HG03457 (cell line): ENCODE measurements around the gene SLC10A7.
A peak's percentile ranks its signal among the peaks of the same experiment; 100 is the strongest.

Experiments
- ATAC-seq: cut with Tn5 transposase; IDR thresholded peaks from one replicate; pipeline ENCODE4 v1.9.1; 2021; ENCODE audit warnings: moderate number of reproducible peaks; ENCODE audit not compliant: unreplicated experiment

Gene SLC10A7

DNA sequence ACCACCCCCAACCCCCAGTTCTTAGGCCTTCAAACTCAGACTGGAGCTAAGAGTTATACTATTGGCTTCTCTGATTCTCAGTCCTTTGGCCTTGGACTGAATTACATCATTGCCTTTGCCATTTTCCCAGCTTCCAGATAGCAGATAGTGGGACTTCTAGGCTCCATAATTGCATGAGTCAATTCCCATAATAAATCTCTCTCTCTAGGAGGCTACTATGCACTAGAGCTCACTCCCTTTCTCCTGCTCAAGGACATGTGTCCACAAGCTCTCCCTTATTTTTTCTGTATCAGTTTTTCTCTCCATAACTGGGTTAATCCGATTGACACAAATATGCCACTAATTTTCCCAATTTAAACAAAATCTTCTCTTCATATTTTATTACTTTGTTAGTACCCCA is 204.0 kb downstream of the SLC10A7 start:
- no peak for ATAC-seq

DNA sequence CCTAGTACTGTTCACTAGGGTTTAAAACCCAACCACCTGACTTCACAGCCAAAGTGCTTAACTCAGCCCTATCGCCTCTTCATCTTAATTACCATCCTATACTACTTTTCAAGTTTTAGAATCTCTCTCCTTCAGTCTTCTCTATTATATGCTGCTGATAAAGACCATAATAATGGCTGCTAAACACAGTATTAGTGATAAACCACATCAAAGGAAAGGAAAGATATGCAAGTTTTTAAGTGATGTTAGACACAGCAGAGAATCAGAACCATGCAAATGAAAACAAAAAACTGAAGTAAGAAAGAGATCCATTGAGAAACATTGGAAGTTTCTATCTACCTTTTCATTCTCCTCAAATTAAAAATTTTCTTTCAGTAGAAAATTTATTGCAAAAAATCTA is 206.6 kb downstream of the SLC10A7 start:
- ATAC-seq: no peak

DNA sequence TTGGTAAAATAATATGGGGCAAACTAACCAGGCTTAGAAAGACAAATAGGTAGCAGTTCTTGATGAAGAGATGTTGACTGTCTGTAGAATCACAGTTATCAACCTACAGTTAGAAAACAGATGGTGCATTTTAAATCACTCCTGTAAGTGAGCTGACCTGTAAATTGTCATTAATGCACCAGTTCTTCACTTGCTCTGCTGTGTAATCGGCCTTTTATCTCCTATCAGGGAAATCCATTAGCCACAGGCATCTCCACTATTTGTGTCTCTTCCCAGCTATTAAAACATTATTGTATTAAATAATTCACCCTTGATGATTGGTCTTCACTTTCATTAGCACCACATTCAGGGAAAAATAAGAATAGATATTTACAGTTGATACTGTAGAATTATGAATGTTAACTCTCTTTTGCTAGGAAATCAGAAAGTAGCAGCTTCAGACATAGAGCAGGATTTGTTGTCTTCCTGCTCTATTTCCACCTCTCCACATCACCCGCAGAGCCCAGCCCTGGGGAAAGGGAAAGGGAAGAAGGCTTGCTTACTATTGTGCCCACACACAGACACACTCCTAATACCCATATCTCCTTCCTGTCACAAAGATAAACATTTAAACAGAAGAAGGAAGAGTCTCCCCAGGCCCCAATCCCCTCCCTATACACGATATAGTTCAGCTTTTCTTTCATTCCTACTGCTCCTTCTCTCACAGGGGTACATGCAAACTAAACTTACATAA is 210.3 kb downstream of the SLC10A7 start:
- ATAC-seq: no peak

DNA sequence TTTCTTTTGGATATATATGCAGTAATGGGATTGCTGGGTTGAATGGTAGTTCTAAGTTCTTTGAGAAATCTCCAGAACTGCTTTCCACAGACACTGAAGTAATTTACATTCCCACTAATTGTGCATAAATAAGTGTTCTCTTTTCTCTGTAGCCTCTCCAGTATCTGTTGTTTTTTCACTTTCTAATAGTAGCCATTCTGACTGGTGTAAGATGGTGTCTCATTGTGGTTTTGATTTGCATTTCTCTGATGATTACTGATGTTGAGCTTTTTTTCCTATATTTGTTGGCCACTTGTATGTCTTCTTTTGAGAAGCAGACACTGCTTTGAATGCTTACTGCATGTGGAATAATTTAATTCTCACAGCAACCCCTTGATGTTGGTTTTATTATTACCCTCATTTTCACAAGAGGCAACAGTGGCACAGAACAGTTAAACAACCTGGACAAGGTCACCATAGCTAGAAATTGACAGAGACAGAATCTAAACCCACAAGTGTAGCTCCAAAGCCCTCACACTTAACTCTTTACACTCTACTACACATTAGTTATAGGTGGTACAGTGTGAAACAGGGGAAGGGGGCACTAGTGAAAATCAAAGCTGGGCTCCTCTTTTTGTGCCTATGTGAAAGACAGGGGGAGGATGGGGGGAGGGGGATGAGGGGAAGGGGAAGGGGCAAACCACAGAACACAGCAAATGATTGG is 211.3 kb downstream of the SLC10A7 start:
- ATAC-seq: peak; percentile 86

DNA sequence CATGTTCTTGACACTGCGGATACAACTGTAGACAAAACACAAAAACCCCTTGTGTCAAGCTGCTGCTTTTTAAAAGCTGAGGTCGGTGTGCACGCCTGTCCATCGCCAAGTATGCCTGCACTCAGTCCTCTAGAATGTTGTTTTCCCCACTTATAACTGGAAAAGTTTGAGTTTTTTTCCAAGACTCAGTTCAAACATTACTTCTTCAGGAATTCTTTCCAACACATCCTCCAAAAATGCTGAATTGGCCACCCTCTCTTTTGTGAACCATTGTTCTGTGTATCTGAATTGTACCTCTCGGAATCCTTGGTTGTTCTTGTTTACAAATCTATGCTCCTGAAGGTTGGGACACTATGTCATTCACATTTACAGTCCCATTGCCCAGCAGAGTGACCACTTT is 212.8 kb downstream of the SLC10A7 start:
- ATAC-seq: no peak

DNA sequence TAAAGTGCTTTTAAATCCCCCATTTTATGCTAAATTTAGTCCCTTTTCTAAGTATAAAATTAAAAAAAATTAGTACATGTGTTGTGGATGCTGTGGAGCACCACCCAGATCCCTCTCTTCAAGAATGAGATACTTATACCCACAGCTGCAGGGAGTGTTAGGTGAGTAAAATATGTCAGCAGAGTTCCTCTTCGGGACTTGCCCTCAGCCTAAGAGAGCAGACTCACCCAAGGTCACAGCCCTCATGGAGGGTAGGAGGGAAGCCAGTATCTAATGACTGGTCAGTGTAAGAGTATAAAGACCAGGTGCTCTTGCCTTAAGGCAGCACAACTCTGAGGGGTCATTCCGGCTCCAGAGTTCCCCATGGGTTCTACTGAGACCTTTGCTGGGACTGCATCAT is 218.9 kb downstream of the SLC10A7 start:
- no peak for ATAC-seq

DNA sequence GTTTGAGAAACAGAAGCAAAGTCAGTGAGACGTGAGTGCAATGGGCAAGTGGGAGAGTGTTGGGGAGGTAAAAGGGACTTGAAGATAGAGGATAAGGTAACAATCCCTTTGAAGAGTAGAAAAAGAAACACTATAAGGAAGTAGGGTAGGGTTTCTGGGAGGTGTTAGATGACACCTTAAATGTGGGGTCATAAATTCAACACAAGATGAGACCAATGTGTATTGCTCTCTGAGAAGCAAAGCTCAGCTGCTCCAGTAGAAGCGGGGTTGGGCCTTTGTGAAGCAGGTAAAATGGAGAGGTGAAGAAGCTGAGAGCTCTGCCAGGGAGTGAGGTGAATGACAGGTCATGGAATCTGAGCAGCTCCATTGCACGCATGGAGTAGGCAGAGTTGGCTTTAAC is 222.1 kb downstream of the SLC10A7 start:
- no peak for ATAC-seq

DNA sequence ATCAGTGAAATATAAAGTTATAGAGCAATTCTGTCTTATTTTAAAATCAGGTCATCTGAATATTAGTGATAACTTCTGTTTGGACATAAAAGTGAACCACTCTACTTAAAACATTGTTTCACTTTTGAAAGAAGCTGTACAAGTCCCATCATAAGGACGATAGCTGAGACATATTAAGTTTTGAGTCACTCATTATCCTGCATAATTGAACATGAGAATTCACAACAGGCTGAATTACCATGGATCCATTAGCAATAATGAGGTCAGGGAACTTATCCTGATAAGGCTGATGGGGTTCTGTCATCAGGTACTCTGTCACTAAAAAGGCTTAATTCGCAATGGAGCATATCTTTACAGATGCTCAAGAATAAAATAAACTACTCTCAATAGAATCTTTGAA is 227.0 kb downstream of the SLC10A7 start:
- no peak for ATAC-seq

DNA sequence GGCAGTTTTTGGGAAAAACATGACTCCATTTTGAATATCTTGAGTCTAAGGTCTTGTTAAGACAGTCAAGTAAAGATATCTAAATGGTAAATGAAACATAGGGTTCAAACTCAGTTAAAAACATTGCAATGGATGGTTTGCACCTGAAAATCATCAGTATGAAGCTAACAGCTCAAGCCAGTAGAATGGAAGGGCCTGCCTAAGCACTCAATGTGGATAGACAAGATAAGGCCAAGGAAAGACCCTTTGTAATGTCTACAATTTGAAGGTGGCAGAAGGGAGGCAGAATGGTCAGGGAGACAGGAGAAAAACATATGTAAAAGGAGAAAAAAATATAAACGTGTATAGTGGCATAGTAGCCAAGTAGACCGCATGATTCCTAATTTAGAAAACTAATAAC is 229.2 kb downstream of the SLC10A7 start:
- ATAC-seq: no peak

DNA sequence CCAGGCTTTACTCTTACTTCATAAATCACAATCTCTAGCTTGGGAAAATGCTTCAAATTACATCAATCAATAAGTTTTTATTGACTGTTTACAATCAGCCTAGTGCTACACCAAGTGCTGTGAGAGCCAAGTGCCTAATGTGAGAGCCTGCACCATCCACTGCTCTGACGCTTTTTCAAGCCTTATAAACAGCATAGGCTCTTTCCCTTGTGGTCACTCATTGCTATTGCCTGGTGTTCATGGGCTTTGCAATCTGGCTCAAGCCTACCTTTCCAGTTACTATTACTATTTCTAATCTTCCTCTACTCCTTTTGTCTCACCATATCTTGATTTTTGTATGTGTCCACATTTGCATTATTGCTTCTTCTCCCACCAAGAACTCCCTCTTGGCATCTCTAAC is 230.4 kb downstream of the SLC10A7 start:
- ATAC-seq: no peak

DNA sequence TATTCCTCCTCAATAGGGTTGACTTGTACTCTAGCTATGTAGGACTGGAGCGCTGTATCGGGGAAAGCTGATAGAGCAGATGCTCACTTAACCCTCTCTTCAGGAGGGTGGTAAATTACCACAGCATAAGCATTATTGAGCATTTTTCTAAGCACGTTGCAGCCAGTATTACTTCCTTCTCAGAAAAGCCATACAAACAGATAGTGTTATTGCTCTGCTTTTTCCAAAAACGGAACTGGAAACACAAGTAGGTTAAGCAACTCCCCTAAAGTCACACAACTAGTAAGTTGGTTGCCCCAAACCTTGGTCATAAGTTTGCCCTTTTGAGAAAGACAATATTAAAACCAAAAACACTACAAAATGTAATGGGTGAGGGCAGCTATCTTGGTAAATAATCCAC is 233.5 kb downstream of the SLC10A7 start:
- no peak for ATAC-seq

DNA sequence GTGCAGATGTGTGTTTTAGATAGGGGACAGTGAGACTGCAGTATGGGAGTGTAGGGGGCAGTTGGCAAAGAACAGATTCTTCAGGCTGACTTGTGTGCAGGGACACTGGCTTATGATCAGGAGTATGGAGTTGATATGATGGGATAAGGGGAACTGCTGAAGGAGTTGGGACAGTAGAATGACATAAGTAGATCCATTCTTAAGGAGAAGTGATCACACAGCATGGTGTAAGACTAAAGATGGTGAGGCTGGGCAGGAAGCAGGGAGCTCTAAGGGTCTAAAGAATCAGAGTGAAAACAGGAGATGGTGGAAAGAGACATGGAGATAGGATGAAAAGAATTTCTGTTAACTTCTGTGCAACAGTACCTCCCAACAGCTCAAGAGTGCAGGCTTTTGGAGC is 236.7 kb downstream of the SLC10A7 start:
- ATAC-seq: no peak

DNA sequence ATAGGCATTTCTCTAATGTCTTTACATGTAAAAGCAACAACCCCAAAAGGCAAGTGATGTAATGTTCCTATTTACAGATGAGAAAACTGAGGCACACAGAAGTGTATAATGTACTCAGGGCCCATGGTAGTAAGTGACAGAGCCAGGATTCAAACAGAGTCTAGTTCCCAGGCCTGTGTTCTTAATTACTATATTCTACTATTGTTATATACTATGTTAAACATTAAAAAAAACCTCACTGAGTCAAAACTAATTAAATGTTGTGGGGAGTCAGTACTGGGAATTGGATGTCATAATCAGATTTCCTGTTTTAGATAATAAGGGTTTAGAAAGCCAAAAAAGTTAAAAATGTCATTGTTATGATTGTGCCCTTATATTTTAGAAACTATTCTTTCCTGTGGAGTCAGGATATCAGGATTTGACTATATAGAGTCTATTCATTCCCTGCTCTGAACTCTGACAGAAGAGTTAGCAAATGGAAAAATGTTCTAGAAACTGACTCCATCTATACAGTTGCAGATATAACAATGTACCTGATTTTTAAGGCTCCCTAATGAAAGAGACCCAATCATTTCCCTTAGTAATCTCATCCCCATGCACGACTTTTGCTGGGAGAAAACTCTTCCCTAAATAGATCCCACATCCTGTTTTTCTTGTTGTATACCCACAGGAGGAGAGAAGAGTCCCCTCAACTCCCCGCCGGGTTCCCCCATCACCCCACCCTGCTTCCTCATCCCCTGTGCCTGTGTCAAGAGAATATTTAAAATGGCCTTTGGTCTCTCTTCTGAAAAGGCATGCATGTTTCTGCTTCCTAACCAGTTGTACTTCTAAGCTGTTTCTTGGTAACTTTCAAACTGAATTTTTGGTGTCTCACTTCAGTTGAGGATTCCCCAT is 237.7 kb downstream of the SLC10A7 start:
- no peak for ATAC-seq

DNA sequence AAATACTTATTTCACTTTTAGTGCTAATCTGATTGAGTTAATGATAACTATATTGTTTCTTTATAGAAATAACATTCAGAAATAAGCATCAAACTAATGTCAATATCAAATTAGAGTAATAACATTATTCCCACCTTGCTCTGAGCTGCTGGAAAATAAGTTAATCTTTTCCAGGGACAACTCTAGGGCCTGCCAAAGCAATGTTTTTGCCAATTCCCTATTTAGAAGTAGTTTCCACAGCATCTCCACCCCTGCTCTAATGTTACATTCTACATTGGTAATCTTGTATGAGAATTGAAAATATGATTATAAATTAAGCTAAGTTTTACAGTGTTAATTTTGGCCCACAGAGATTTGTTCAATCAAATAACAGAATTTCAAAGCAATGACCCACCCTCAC is 239.1 kb downstream of the SLC10A7 start:
- no peak for ATAC-seq

DNA sequence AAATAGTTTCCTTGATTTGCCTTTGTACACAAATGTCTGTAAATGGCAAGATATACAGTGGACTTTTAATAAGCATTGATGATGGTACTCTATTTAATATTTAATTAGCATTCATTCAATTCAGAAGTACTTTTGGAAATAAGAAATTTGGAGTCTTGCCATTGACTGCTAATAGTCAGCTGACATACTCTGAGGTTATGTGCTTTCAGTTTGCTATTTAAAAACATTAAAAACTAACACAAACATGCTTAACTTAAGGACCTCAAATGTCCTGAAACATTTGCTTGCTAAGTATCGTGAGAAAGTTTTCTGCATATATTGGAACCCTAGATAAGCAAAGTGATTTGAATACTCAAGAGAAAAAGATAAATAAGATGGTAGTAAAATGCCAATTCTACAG is 242.8 kb downstream of the SLC10A7 start:
- no peak for ATAC-seq

DNA sequence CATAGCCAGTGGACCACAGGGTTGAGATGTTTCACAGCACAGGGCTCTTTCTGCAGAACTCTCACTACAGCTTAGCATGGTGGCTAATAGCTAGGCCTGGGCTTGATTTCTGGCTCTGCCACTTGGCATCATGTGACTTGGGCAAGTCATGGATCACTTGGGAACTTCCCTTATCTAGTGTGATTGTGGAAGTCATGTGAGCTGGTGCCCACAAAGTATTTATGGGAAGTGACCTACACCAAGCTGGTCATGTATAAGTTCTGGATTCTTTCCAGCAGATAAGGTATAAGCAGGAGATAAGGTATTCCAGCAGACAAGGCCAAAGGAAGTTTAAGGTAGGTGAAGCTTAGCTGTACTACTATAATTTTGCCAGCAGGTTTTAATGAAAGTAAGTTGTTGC is 246.4 kb downstream of the SLC10A7 start:
- no peak for ATAC-seq

DNA sequence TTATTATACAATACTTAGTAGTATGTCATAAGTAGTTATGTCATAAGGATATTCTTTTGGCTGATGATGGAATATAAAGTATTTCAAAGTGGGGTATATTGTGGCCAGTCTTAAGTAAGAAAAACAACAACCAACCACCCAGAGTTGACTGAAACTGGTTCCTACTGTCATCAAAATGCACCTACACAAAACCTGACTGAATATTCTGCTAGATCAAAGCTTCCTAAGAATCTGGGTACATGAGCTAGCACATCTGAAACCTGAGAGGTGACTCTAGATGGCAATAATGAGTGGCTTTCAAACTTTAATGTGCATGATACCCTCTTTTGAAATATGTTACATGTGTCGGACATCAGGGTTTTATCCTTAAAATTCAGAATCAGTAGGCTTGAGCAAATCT is 247.0 kb downstream of the SLC10A7 start:
- no peak for ATAC-seq

DNA sequence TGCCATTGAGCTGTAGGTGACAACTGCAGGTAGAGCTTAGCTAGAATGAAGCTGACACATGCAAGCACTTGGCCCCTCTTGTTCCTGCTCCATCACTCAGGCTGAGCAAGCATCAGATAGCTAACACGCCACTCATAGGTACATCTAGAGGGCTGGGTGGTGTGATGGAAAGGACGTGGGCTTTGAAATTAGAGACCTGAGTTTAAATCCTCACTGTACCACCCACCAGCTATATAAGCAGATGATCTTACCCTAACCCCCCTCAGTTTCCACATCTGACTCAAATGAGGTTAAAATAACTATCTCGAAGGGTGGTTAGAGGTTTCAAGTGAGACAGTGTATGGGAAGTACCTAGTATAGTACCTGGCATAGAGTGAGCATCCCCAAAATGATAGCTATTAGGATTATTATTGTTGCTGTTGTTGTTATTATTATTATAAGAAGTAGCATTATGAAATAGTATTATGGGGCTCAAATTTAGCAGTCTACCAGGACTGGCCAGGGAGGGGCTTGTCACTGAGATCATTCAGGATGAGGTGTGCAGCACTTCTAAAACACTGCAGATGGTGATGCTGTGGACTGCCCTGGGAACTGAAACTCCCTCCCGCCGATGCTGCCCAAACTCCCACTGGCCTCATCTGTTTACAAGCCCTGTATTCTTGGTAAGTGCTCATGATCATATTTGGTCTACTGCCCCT is 248.4 kb downstream of the SLC10A7 start:
- ATAC-seq: peak; percentile 74

DNA sequence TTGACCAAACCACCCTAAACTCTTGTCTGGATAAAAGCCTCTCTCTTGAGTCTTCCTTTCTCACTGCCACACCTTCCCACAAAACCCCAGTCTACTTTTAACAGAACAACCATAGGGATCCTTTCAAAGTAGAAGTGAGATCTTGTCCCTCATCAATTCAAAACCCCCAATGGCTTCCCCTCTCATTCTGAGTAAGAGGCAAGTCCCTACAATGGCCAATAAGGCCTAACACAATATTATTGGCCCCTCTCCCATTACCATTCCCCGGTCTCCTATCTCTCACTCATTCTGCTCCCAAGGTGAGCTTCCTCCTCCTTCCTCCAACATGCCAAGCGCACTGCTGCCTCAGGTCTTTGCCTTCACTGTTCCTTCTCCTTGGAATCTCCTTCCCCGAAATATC is 250.3 kb downstream of the SLC10A7 start:
- ATAC-seq: no peak

DNA sequence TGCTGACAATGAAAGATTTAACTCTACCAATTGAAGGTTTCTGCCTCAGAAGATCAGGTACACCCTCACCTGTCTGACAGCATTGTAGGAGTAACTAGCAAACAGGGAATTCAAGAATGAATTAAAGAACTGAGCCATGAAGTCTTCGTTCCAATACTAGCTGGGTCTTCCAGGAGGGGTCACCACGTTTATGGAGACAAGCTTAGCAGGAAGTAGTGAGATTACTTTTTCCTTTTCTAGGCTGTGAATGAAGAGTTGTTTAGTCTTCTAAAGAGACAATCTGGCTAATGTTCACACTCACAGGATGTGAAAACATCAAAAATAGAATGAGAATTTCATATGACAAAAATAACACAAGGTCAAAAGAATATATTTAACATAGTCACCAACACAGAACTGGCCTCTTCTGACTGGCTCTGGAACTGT is 252.5 kb downstream of the SLC10A7 start:
- peak; percentile 41 for ATAC-seq

DNA sequence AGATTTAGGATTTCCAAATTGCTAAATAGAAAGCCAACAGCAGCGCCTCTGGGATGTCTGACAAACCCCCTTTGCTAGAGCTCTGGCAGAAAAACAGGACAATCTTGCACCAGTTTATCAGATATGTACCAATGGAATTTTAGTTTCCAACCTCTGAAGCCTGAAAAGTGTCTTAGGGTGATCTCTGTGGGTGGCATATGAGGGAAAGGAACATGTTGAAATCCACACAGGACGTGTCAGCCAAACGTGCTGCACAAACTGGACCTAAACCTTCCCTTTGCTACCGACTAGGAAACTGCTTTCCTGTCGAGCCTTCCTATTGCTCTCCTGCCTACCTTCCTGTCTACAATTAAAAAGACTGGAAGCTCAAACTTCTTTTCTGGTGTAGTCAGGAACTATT is 253.9 kb downstream of the SLC10A7 start:
- ATAC-seq: no peak
